ENCODE results near the gene ACADM.
"Not testable (repeated sequence)": the region's sequence is repeated elsewhere in the genome, so short reads cannot be mapped to it uniquely, and the experiment has no call there.

The ACADM gene

GRCh38 chr1:75742047-75742625 lies 17.6 kb downstream of the ACADM start:
- no peak for DNase-seq

DNA sequence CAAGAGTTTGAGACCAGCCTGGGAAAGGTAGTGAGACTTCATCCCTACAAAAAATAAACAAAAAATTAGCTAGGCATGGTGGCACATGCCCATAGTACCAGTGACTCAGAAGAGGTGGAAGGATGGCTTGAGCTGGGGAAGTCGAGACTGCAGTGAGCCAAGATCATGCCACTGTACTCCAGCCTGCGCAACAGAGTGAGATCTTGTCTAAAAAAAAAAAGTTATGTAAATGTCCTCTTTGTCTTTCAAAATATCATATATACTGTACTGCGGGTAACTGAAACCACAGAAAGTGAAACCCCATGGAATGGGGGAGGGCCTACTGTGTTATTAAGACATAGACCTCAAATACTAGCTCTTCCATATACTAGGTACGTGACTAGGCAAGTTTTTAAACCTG lies 20.8 kb downstream of the ACADM start:
- DNase-seq: no peak

DNA sequence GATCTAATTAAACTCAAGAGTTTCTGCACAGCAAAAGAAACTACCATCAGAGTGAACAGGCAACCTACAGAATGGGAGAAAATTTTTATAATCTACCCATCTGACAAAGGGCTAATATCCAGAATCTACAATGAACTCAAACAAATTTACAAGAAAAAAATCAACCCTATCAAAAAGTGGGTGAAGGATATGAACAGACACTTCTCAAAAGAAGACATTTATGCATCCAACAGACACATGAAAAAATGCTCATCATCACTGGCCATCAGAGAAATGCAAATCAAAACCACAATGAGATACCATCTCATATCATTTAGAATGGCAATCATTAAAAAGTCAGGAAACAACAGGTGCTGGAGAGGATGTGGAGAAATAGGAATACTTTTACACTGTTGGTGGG lies 32.7 kb downstream of the ACADM start:
- not testable (repeated sequence) for DNase-seq

DNA sequence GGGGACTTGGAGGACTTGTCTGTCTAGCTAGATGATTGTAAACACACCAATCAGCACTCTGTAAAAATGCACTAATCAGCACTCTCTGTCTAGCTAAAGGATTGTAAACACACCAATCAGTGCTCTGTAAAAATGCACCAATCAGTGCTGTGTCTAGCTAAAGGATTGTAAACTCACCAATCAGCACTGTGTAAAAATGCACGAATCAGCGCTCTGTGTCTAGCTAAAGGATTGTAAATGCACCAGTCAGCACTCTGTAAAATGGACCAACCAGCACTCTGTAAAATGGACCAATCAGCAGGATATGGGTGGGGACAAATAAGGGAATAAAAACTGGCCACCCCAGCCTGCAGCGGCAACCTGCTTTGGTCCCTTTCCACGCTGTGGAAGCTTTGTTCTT lies 34.0 kb downstream of the ACADM start:
- not testable (repeated sequence) for DNase-seq

DNA sequence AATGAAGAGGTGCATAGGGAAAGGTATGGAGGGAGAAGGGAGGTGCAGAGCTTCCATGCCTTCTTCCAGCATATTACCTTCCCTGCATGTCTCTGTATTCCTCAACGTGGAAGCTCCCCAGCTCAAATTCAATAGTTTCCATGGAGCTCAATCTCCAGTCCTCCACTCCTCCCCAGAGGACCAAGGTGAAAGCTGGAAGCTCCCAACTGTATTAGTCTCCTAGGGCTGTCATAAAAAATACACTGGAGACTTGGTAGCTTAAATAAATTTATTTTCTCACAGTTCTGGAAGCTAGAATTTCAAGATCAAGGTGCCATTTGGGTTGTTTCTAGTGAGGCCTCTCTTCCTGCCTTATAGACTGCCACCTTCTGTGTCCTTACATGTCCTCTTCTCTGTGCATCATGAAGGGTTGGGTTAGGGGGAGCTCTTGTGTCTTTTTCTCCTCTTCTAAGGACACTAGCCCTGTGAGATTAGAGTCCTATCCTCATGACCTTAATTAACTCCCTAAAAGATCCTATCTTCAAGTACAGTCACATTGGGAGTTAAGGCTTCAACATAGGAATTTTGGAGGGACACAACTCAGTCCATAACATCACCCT lies 39.6 kb downstream of the ACADM start:
- no peak for DNase-seq

DNA sequence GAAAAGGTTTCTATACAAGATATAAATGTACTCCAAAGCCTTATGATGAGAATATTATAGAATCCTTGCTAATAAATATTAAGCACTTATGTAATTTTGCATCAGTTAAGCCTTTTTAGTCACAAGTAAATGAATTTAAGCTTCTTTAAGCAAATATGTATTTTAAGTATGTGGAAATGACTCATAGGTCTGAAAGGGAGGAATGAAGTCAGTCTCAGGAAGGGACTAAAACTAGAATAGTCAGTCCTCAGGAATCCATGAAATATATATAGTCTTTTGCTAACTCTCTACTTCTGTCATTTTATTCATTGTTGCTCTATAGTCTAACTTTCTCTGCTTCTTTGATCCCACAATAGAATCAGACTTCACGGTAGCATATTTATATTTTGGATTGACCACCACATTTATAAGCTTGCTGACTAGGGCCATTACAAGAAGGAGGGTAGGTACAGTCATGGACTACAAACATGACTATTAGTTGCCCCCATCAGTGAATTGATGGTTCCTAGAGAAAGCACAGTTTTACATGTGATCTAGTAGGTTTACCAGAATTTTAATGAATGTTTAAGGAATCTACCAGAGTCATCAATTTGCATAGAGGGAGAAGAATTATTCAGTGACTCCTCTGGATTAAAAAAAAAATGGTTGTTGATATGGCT lies 41.3 kb downstream of the ACADM start:
- no peak for DNase-seq

GRCh38 chr1:75768016-75768415 lies 43.5 kb downstream of the ACADM start:
- no peak for DNase-seq

- DNase-seq: no peak
Measured at GRCh38 chr1:75770761-75771160, 46.3 kb downstream of the ACADM start.

DNA sequence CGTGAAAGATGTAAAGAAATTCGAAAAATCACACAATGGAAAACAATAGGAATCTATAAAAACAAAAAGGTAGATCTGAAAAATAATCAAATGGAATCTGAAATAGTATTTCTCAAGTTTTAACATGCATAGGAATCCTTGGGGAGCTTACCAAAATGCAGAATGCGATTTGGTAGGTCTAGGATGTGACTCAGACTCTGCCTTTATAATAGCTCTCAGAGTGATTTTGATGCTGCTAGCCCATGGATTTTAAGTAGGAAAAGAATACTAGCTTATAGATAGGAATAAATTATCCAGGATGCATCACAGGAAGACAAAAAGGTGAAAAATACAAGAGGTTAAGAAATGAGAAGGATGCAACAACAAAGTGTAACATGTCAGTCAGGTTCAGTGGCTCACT lies 47.5 kb downstream of the ACADM start:
- DNase-seq: no peak

GRCh38 chr1:75777812-75778211 lies 53.3 kb downstream of the ACADM start:
- not testable (repeated sequence) for DNase-seq

GRCh38 chr1:75778694-75779093 lies 54.2 kb downstream of the ACADM start:
- not testable (repeated sequence) for DNase-seq

DNA sequence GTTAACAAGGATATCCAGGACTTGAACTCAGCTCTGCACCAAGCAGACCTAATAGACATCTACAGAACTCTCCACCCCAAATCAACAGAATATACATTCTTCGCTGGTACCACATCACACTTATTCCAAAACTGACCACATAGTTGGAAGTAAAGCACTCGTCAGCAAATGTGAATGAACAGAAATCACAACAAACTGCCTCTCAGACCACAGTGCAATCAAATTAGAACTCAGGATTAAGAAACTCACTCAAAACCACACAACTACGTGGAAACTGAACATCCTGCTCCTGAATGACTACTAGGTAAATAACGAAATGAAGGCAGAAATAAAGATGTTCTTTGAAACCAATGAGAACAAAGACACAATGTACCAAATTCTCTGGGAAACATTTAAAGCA lies 55.7 kb downstream of the ACADM start:
- not testable (repeated sequence) for DNase-seq

DNA sequence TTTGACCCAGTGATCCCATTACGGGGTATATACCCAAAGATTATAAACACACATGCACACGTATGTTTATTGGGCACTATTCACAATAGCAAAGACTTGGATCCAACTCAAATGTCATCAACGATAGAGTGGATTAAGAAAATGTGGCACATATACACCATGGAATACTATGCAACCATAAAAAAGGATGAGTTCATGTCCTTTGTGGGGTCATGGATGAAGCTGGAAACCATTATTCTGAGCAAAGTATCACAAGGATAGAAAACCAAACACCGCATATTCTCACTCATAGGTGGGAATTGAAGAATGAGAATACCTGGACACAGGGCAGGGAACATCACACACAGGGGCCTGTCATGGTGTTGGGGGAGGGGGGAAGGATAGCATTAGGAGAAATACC lies 59.4 kb downstream of the ACADM start:
- DNase-seq: not testable (repeated sequence)

GRCh38 chr1:75785320-75785982 lies 60.9 kb downstream of the ACADM start:
- DNase-seq: no peak

DNA sequence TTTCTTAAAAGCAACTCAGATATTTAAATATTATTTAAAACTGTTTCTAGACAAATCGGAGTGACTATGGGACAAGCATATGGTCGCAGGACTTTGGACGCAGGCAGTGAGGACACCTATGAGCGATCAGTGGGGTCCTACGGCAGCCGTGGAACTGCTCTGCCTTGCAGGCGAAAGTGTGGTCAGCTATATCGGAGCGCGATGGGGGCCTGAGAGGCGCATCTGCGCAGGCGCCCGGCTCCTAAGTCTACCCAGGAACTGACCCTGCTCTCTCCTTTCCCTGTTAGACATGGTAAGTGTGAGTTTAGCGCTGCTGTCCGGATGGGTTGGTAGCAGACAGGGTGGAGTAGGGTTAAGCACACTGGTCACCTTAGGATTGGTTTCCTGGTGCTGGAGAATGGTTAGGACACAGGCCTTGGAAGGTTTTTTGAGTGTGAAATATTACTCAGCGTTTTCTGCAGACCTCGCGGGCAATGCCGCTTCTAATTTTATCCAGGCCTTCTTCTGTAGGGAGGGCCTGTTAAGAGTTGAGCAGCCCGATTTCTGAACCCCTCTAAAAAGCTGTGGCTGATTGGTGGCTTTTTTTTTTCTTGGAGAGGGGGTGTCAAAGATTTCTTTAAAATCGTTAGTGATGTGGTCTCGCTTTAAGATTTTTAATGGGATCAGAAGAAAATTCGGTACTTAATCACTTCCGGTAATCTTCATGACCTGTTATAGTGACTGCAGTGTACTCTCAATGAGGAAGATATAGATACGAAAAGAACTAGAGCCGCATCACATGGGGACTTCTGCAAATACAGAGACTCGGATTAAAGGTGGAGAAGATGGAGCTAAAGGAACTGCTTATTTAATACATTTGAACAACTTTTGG lies 61.7 kb downstream of the ACADM start, which contains the start of gene RABGGTB:
RABGGTB (plus strand) TSS at position 274 of the 871 bp plus-strand sequence; CDS start at position 290, 16 bp downstream.
- DNase-seq: peak; percentile 55

- DNase-seq: no peak
Measured at GRCh38 chr1:75786901-75787493, 62.5 kb downstream of the ACADM start.

DNA sequence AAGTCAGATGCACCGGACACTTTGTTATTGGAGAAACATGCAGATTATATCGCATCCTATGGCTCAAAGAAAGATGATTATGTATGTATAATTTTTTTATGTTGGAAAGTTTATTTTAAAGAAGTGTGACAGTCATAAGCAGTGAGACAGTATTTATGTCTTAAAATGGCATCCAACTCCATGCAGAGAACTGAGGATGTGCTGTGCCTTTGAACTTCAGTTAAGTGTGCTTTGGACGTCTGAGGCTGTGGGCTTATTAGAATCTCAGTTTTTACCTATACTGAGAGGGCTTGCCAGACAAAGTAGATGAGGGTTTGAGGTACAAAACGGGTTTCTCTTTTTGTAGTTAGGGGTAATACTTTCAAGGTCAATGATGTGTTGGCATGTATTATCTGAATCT lies 63.0 kb downstream of the ACADM start:
- no peak for DNase-seq

- DNase-seq: no peak
Measured at GRCh38 chr1:75789988-75790387, 65.5 kb downstream of the ACADM start.

GRCh38 chr1:75791022-75791421 lies 66.5 kb downstream of the ACADM start:
- DNase-seq: no peak

DNA sequence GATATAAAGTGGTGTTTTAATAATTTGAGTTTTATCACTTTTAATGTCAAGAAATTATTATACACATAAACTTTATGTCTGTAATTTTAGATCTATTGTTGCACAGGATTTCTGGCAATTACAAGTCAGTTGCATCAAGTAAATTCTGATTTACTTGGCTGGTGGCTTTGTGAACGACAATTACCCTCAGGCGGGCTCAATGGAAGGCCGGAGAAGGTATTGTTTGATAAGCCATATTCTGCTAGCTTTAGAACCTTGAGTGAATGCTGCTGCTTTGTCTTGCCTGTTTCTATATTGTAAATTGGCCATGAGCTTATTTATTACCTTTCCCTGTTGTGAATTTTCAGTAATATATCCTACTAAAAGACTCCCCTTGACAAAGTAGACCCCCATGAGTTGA lies 67.6 kb downstream of the ACADM start:
- DNase-seq: no peak

DNA sequence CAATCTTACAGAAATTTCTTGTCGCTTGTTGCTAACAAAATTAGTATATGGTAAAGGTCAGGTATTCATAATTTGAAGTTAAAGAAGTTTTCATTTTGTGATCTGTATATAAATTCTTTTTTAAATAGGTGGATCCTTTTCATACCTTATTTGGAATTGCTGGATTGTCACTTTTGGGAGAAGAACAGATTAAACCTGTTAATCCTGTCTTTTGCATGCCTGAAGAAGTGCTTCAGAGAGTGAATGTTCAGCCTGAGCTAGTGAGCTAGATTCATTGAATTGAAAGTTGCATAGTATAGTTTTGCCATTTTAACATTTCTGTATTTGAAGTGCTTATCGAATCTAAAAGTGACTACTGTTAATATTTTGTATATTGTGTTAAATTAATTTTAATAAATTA lies 69.9 kb downstream of the ACADM start:
- no peak for DNase-seq

DNA sequence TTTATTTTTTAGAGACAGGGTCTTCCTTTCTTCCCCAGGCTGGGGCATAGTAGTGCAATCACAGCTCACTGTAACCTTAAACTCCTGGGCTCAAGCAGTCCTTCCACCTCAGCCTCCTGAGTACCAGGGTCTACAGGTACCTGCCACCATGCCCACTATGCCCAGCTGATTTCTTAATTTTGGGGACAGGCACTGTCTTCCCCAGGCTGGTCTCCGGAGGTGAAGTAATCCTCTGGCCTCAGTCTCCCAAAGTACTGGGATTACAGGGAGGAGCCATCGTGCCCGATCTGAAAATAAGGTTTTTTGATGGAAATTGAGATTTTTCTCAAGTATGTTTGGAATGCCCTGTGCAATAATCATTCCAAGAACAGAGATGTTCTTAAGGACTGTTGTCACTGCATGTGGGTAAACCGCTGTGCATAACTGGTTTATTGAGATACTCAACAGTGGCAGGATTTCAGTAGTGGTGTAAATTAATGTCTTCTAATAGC lies 71.2 kb downstream of the ACADM start:
- DNase-seq: no peak

Measured in NCI-H2081 treated with DMSO at 0.1 percent for 48 hours (cell line).